HEK293 (cell line): ENCODE data around the gene CORO6.

Experiments
- MEIS1 ChIP-seq: sonication (generic); formaldehyde crosslinking; IDR thresholded peaks from 2 replicates; pipeline ENCODE4 v1.8.1; 2022; ENCODE audit warnings: missing genetic modification reagents, mild to moderate bottlenecking, borderline replicate concordance
- OSR2 ChIP-seq: fragments of 450-650 bp; formaldehyde crosslinking; IDR thresholded peaks from 2 replicates; pipeline ENCODE4 v1.5.1; 2016; ENCODE audit warnings: missing biosample characterization, missing genetic modification characterization
- REPIN1 ChIP-seq: fragments of 450-650 bp; formaldehyde crosslinking; IDR thresholded peaks from 2 replicates; pipeline ENCODE4 v1.5.1; 2017; ENCODE audit warnings: missing biosample characterization, missing genetic modification characterization, low read depth
- ZNF10 ChIP-seq: fragments of 450-650 bp; formaldehyde crosslinking; IDR thresholded peaks from 2 replicates; pipeline ENCODE4 v1.5.1; 2017; ENCODE audit warnings: missing biosample characterization, missing genetic modification characterization
- ZNF394 ChIP-seq: fragments of 450-650 bp; formaldehyde crosslinking; IDR thresholded peaks from 2 replicates; pipeline ENCODE4 v1.5.1; 2016; ENCODE audit warnings: missing biosample characterization, missing genetic modification characterization, mild to moderate bottlenecking, moderate library complexity, borderline replicate concordance
- ZNF530 ChIP-seq: fragments of 450-650 bp; formaldehyde crosslinking; IDR thresholded peaks from 2 replicates; pipeline ENCODE4 v1.5.1; 2016; ENCODE audit warnings: low read depth, missing biosample characterization, missing genetic modification characterization
- ZNF544 ChIP-seq: fragments of 450-650 bp; formaldehyde crosslinking; IDR thresholded peaks from 2 replicates; pipeline ENCODE4 v1.5.0; 2017; ENCODE audit warnings: missing biosample characterization, missing genetic modification characterization
- ZNF610 ChIP-seq: fragments of 450-650 bp; formaldehyde crosslinking; IDR thresholded peaks from 2 replicates; pipeline ENCODE4 v1.5.1; 2016; ENCODE audit warnings: missing biosample characterization, missing genetic modification characterization, borderline replicate concordance
- ZNF654 ChIP-seq: fragments of 450-650 bp; formaldehyde crosslinking; IDR thresholded peaks from 2 replicates; pipeline ENCODE4 v1.5.1; 2016; ENCODE audit warnings: low read depth, missing biosample characterization, missing genetic modification characterization
- ZNF660 ChIP-seq: fragments of 450-650 bp; IDR thresholded peaks from 2 replicates; pipeline ENCODE4 v1.5.1; 2018; ENCODE audit warnings: missing biosample characterization, mild to moderate bottlenecking, missing genetic modification characterization
- ZNF677 ChIP-seq: fragments of 450-650 bp; IDR thresholded peaks from 2 replicates; pipeline ENCODE4 v1.5.0; 2018; ENCODE audit warnings: missing biosample characterization, mild to moderate bottlenecking, missing genetic modification characterization, moderate library complexity
- ZNF747 ChIP-seq: fragments of 450-650 bp; formaldehyde crosslinking; IDR thresholded peaks from 2 replicates; pipeline ENCODE4 v1.5.1; 2016; ENCODE audit warnings: missing biosample characterization, missing genetic modification characterization
- ZNF76 ChIP-seq: fragments of 450-650 bp; formaldehyde crosslinking; IDR thresholded peaks from 2 replicates; pipeline ENCODE4; 2016; ENCODE audit warnings: low read depth, missing biosample characterization, missing genetic modification characterization, borderline replicate concordance
- ZNF776 ChIP-seq: fragments of 450-650 bp; formaldehyde crosslinking; IDR thresholded peaks from 2 replicates; pipeline ENCODE4 v1.5.0; 2017; ENCODE audit warnings: missing biosample characterization, missing genetic modification characterization, borderline replicate concordance
- ZNF777 ChIP-seq: fragments of 450-650 bp; formaldehyde crosslinking; IDR thresholded peaks from 2 replicates; pipeline ENCODE4 v1.5.1; 2017; ENCODE audit warnings: missing biosample characterization, missing genetic modification characterization, borderline replicate concordance
- TF ChIP-seq, protein P1 (sequence below): fragments of 450-650 bp; formaldehyde crosslinking; IDR thresholded peaks from 2 replicates; pipeline ENCODE4 v1.5.1; 2016; ENCODE audit warnings: missing biosample characterization, missing genetic modification characterization, borderline replicate concordance
- TF ChIP-seq, protein P2 (sequence below): fragments of 450-650 bp; formaldehyde crosslinking; conservative IDR thresholded peaks from 2 replicates; pipeline ENCODE4 v1.5.1; 2016; ENCODE audit warnings: low read depth, missing biosample characterization, missing genetic modification characterization
- TF ChIP-seq, protein P3 (sequence below): fragments of 450-650 bp; formaldehyde crosslinking; IDR thresholded peaks from 2 replicates; pipeline ENCODE4 v1.5.1; 2016; ENCODE audit warnings: missing biosample characterization, missing genetic modification characterization
- TF ChIP-seq, protein P4 (sequence below): fragments of 450-650 bp; formaldehyde crosslinking; IDR thresholded peaks from 2 replicates; pipeline ENCODE4 v1.5.1; 2016; ENCODE audit warnings: missing biosample characterization, missing genetic modification characterization
- TF ChIP-seq, protein P5 (sequence below): fragments of 450-650 bp; formaldehyde crosslinking; IDR thresholded peaks from 2 replicates; pipeline ENCODE4 v1.5.1; 2016; ENCODE audit warnings: missing biosample characterization, missing genetic modification characterization

Gene CORO6

DNA sequence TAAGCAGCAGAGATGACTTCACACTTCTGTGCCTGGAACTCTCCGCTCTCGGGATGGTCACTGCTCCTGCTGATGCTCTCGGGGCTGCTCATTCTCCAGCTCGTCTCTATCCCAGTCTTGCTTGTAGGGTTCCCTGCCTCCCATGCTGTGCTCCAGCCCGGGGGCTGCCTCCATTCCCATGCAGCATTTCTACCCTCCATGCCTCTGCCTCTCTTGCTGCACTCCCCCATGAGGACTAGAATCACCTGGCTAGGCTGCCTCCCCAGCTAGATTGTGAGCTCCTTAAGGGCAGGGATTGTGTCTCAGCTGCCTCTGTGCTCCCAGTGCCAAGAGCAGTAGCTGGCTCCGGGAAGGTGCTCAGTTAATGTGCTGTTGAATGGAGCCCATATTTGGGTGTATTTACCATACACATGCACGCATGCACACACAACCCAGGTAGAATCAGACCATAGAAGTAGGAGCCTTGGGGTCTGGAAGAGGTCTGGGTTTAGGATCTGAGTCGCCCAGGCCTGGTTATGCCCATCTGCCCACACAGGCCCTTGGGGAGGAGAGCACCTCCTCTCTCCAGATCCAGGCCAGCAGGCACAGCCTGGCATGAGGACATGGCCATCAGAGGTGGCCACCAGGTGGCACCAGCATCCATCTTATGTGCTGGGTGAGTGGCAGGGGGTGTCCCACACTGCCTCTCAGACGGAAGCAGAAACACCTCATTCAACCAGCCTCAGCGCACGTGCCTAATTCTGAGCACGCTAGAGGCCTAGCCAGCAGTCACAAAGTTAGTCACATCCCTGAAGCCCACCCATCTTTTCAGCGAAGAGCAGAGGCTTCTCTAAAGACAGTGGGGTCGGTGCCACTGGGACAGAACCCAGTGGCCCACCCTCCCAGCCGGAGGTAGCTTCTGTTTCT lies 42.6 kb downstream of the CORO6 start (continued):
- TF ChIP-seq, protein P1, sequence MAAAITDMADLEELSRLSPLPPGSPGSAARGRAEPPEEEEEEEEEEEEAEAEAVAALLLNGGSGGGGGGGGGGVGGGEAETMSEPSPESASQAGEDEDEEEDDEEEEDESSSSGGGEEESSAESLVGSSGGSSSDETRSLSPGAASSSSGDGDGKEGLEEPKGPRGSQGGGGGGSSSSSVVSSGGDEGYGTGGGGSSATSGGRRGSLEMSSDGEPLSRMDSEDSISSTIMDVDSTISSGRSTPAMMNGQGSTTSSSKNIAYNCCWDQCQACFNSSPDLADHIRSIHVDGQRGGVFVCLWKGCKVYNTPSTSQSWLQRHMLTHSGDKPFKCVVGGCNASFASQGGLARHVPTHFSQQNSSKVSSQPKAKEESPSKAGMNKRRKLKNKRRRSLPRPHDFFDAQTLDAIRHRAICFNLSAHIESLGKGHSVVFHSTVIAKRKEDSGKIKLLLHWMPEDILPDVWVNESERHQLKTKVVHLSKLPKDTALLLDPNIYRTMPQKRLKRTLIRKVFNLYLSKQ: no peak
- TF ChIP-seq ZNF10 (tag by site-specific recombination) (no peak), ZNF747 (tag by site-specific recombination) (no peak), MEIS1 (CRISPR knock-in tag) (no peak), ZNF777 (tag by site-specific recombination) (no peak), ZNF654 (peak; percentile 85), ZNF76 (peak; percentile 71; the same call in 1 of the 2 replicates), REPIN1 (tag by site-specific recombination) (no peak), ZNF530 (tag by site-specific recombination) (no peak), ZNF394 (tag by site-specific recombination) (no peak), ZNF776 (tag by site-specific recombination) (no peak), OSR2 (tag by site-specific recombination) (peak; percentile 65; the same call in 1 of the 2 replicates), ZNF660 (peak; percentile 78), ZNF677 (tag by site-specific recombination) (no peak), ZNF544 (no peak), ZNF610 (tag by site-specific recombination) (no peak)
- TF ChIP-seq, protein P2, sequence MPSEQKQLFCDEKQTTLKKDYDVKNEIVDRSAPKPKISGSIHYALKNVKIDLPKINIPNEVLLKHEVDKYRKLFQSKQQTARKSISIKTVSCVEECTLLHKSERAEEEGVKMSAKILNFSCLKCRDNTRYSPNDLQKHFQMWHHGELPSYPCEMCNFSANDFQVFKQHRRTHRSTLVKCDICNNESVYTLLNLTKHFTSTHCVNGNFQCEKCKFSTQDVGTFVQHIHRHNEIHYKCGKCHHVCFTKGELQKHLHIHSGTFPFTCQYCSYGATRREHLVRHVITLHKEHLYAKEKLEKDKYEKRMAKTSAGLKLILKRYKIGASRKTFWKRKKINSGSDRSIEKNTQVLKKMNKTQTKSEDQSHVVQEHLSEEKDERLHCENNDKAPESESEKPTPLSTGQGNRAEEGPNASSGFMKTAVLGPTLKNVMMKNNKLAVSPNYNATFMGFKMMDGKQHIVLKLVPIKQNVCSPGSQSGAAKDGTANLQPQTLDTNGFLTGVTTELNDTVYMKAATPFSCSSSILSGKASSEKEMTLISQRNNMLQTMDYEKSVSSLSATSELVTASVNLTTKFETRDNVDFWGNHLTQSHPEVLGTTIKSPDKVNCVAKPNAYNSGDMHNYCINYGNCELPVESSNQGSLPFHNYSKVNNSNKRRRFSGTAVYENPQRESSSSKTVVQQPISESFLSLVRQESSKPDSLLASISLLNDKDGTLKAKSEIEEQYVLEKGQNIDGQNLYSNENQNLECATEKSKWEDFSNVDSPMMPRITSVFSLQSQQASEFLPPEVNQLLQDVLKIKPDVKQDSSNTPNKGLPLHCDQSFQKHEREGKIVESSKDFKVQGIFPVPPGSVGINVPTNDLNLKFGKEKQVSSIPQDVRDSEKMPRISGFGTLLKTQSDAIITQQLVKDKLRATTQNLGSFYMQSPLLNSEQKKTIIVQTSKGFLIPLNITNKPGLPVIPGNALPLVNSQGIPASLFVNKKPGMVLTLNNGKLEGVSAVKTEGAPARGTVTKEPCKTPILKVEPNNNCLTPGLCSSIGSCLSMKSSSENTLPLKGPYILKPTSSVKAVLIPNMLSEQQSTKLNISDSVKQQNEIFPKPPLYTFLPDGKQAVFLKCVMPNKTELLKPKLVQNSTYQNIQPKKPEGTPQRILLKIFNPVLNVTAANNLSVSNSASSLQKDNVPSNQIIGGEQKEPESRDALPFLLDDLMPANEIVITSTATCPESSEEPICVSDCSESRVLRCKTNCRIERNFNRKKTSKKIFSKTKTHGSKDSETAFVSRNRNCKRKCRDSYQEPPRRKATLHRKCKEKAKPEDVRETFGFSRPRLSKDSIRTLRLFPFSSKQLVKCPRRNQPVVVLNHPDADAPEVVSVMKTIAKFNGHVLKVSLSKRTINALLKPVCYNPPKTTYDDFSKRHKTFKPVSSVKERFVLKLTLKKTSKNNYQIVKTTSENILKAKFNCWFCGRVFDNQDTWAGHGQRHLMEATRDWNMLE: no peak
- TF ChIP-seq, protein P3, sequence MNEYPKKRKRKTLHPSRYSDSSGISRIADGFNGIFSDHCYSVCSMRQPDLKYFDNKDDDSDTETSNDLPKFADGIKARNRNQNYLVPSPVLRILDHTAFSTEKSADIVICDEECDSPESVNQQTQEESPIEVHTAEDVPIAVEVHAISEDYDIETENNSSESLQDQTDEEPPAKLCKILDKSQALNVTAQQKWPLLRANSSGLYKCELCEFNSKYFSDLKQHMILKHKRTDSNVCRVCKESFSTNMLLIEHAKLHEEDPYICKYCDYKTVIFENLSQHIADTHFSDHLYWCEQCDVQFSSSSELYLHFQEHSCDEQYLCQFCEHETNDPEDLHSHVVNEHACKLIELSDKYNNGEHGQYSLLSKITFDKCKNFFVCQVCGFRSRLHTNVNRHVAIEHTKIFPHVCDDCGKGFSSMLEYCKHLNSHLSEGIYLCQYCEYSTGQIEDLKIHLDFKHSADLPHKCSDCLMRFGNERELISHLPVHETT (tag by site-specific recombination): no peak
- TF ChIP-seq, protein P4, sequence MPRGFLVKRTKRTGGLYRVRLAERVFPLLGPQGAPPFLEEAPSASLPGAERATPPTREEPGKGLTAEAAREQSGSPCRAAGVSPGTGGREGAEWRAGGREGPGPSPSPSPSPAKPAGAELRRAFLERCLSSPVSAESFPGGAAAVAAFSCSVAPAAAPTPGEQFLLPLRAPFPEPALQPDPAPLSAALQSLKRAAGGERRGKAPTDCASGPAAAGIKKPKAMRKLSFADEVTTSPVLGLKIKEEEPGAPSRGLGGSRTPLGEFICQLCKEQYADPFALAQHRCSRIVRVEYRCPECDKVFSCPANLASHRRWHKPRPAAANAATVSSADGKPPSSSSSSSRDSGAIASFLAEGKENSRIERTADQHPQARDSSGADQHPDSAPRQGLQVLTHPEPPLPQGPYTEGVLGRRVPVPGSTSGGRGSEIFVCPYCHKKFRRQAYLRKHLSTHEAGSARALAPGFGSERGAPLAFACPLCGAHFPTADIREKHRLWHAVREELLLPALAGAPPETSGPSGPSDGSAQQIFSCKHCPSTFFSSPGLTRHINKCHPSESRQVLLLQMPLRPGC (tag by site-specific recombination): 0 out of 2 replicates have a peak, but pooled peaks have one; percentile 12
- TF ChIP-seq, protein P5, sequence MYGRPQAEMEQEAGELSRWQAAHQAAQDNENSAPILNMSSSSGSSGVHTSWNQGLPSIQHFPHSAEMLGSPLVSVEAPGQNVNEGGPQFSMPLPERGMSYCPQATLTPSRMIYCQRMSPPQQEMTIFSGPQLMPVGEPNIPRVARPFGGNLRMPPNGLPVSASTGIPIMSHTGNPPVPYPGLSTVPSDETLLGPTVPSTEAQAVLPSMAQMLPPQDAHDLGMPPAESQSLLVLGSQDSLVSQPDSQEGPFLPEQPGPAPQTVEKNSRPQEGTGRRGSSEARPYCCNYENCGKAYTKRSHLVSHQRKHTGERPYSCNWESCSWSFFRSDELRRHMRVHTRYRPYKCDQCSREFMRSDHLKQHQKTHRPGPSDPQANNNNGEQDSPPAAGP (tag by site-specific recombination): no peak; the same call in 1 of the 2 replicates
- TF ChIP-seq, all 188 proteins: peak for 32
